ENCODE results near the gene ECI1. TPM values are rescaled to one million over a fixed set of nuclear protein-coding genes. Genes with fewer than 3 reads are reported as not detected.

The ECI1 gene
- total RNA-seq, 1 donor: 42.3 TPM

DNA sequence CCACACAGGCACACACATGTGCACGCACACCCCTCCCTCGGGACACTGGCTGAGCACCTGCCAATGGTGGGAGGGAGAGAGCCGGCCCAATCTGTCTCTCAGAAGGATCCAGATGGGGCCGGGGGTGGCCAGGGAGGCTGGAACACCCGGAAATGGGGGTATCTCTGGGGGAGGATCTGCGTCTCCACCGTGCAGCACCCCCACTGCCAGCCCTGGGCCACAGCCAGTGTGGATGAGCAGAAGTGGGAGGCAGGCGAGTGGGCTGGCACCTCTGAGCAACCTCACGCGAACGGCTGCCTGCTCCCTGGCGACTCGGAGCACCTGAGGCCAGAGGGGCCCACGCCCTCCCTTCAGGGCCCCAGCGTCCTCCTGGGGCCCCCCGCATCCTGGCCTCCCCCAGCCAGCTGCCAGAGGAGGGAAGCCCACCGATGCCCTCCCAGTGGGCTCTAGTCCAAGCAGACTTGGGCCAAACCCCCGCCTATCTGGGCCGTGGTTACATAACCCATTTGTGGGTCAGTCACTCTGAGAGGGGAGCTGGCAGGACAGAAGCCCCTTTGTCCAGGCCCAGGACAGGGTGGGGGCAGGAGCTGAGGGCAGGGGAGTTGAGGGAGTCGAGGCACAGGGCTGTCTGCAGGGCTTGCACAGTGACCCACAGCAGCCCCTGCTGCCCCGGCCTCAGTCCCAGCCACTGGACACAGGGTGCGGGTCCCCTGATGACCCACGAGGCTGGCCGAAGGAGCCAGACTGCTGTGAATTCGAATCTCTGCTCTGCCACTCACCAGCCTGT is 60.5 kb downstream of the ECI1 start:
- peak; percentile 79 for DNase-seq (ENCODE audit: insufficient read length, low spot score, missing footprints)
- H3K4me3 ChIP-seq (ENCODE audit: insufficient read depth, low read length): no peak overlapping the region
- no peaks in the 10 kb centered on the region for H3K9me3 ChIP-seq (ENCODE audit: low read depth, low read length)
- H3K27ac ChIP-seq (ENCODE audit: low read depth, low read length): no peak overlapping the region
- peaks cover 24% of the 10 kb centered on the region for H3K27me3 ChIP-seq (ENCODE audit: insufficient read depth, low read length)
- H4K20me1 ChIP-seq (ENCODE audit: insufficient read depth, low read length): no peaks in the 10 kb centered on the region
- no peak overlapping the region for H3K4me2 ChIP-seq (ENCODE audit: insufficient read depth, low read length)
- no peaks in the 10 kb centered on the region for H3K4me1 ChIP-seq (ENCODE audit: insufficient read depth, low read length)
- no peaks in the 10 kb centered on the region for H3K36me3 ChIP-seq (ENCODE audit: insufficient read depth, low read length)
- no peak overlapping the region for H2AFZ ChIP-seq (ENCODE audit: low read length)
- TF ChIP-seq, protein P1, sequence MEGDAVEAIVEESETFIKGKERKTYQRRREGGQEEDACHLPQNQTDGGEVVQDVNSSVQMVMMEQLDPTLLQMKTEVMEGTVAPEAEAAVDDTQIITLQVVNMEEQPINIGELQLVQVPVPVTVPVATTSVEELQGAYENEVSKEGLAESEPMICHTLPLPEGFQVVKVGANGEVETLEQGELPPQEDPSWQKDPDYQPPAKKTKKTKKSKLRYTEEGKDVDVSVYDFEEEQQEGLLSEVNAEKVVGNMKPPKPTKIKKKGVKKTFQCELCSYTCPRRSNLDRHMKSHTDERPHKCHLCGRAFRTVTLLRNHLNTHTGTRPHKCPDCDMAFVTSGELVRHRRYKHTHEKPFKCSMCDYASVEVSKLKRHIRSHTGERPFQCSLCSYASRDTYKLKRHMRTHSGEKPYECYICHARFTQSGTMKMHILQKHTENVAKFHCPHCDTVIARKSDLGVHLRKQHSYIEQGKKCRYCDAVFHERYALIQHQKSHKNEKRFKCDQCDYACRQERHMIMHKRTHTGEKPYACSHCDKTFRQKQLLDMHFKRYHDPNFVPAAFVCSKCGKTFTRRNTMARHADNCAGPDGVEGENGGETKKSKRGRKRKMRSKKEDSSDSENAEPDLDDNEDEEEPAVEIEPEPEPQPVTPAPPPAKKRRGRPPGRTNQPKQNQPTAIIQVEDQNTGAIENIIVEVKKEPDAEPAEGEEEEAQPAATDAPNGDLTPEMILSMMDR (IDR thresholded peaks at IDR 0.05; ENCODE audit: extremely low read depth, low read depth, low read length): no peak
- no peaks in the 10 kb centered on the region for H3K79me2 ChIP-seq (ENCODE audit: insufficient read depth, low read length)

DNA sequence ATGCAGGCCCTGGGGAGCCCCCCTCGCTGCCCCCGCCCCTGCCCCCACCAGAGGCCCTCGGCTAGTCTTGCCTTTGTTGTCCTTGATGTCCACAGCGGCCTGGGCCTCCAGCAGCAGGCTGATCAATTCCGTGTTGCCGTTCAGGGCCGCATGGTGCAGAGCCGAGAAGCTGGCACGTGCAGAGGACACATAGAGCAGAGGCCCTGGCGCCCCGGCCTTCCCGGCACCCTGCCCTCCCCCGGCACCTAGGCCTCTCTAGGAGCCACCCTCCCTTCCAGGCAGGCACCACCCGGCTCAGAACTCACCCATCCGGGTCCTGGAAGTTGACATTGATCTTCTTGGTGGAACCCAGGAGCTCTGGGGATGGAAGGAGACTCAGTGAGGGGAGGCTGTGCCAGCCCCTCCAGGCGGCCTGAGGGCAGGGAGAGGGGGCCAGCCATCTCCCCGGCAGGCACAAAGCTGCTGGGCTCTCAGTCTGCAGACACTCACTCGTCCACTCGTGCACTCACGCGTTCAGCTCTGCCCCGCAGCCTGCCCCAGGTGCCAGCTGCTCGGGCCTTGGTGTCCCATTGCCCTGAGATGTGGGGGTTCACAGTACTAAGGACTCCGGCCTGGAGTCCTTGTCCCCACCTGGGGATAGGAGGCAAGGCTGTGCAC is 61.3 kb downstream of the ECI1 start:
- no peaks in the 10 kb centered on the region for H3K36me3 ChIP-seq (ENCODE audit: insufficient read depth, low read length)
- peak; percentile 88 for DNase-seq (ENCODE audit: insufficient read length, low spot score, missing footprints)
- TF ChIP-seq, protein P1 (IDR thresholded peaks at IDR 0.05; ENCODE audit: extremely low read depth, low read depth, low read length): no peak
- H2AFZ ChIP-seq (ENCODE audit: low read length): no peak overlapping the region
- H3K9me3 ChIP-seq (ENCODE audit: low read depth, low read length): no peaks in the 10 kb centered on the region
- H3K27ac ChIP-seq (ENCODE audit: low read depth, low read length): no peak overlapping the region
- H3K4me2 ChIP-seq (ENCODE audit: insufficient read depth, low read length): no peak overlapping the region
- no peaks in the 10 kb centered on the region for H3K79me2 ChIP-seq (ENCODE audit: insufficient read depth, low read length)
- no peaks in the 10 kb centered on the region for H4K20me1 ChIP-seq (ENCODE audit: insufficient read depth, low read length)
- peaks cover 17% of the 10 kb centered on the region for H3K27me3 ChIP-seq (ENCODE audit: insufficient read depth, low read length)
- H3K4me3 ChIP-seq (ENCODE audit: insufficient read depth, low read length): no peak overlapping the region
- no peaks in the 10 kb centered on the region for H3K4me1 ChIP-seq (ENCODE audit: insufficient read depth, low read length)

Small RNAs within 50 kb of the gene (small RNA-seq; reads per million reads assigned to genes)
- 0.82 reads per million, percentile 14 among the genes with 10 or more reads in this experiment for gene MIR3677
- gene MIR4717: not detected

Other genes with a start within 250 kb of the ECI1 start
- 17.7 and 21.0 TPM in 2 replicates for gene ZNF598, start 241.8 kb downstream of the ECI1 start, total RNA-seq
- gene NPW, start 231.8 kb downstream of the ECI1 start, total RNA-seq: not detected in 2 replicates
- gene NHERF2, start 224.7 kb downstream of the ECI1 start, total RNA-seq: 26.8 and 33.7 TPM in 2 replicates
- 22.8 and 24.8 TPM in 2 replicates for gene NTHL1, start 203.8 kb downstream of the ECI1 start, total RNA-seq
- gene TSC2, start 203.6 kb downstream of the ECI1 start, total RNA-seq: 73.1 and 78.9 TPM in 2 replicates
- gene PKD1, start 115.7 kb downstream of the ECI1 start, total RNA-seq: 139 and 180 TPM in 2 replicates
- gene RAB26, start 103.0 kb downstream of the ECI1 start, total RNA-seq: 0.36 and 0.59 TPM in 2 replicates
- 49.5 and 56.1 TPM in 2 replicates for gene TRAF7, start 95.8 kb downstream of the ECI1 start, total RNA-seq
- gene CASKIN1, start 55.0 kb downstream of the ECI1 start, total RNA-seq: not detected in 2 replicates
- 30.8 and 44.2 TPM in 2 replicates for gene MLST8, start 46.1 kb downstream of the ECI1 start, total RNA-seq
- 1.5 and 2.5 TPM in 2 replicates for gene BRICD5, start 40.7 kb downstream of the ECI1 start, total RNA-seq
- gene PGP, start 36.7 kb downstream of the ECI1 start, total RNA-seq: 14.1 and 14.4 TPM in 2 replicates
- gene E4F1, start 28.0 kb downstream of the ECI1 start, total RNA-seq: 30.9 and 31.5 TPM in 2 replicates
- gene DNASE1L2, start 15.1 kb downstream of the ECI1 start, total RNA-seq: 0.72 and 0.88 TPM in 2 replicates
- gene RNPS1, start 16.5 kb upstream of the ECI1 start, total RNA-seq: 64.2 and 81.1 TPM in 2 replicates
- gene ABCA3, start 89.1 kb upstream of the ECI1 start, total RNA-seq: 0.88 and 1.4 TPM in 2 replicates
- gene CCNF, start 177.9 kb upstream of the ECI1 start, total RNA-seq: 6.9 and 7.4 TPM in 2 replicates
- 3.5 and 5.1 TPM in 2 replicates for gene TEDC2, start 208.5 kb upstream of the ECI1 start, total RNA-seq
- gene NTN3, start 219.7 kb upstream of the ECI1 start, total RNA-seq: under 0.01 and 0.36 TPM in 2 replicates
- 15.9 and 16.6 TPM in 2 replicates for gene TBC1D24, start 223.5 kb upstream of the ECI1 start, total RNA-seq